AG04450 (cell line): ENCODE data around the gene MRGPRD. TPM values are rescaled to one million over a fixed set of nuclear protein-coding genes. Genes with fewer than 3 reads are reported as not detected.

Source experiments
- CTCF ChIA-PET: fragments of 300-600, 350-600 bp; formaldehyde crosslinking; extraction: SDS; loops from one replicate; lab custom pipeline; 2022; ENCODE audit warnings: antibody characterized with exemption, inconsistent platforms; lab: Charles Lee
- POLR2A ChIA-PET: fragments of 350-600 bp; formaldehyde crosslinking; extraction: SDS; loops from one replicate; lab custom pipeline; 2021; ENCODE audit warnings: antibody characterized with exemption, inconsistent platforms; lab: Yijun Ruan, JAX
- DNase-seq: peaks from one replicate; pipeline ENCODE4 v3.0.0-alpha.2; 2011; ENCODE audit warnings: low read depth, low spot score
- H3K27ac ChIP-seq: one replicate; pipeline ENCODE4 v1.5.1; 2012; ENCODE audit warnings: low read depth, low read length, control low read depth
- H3K27me3 ChIP-seq: one replicate; pipeline ENCODE4 v1.6.0; 2012; ENCODE audit warnings: low read length; ENCODE audit not compliant: control insufficient read depth, insufficient read depth
- H3K4me3 ChIP-seq: 2 replicates; pipeline ENCODE4 v1.5.1; 2011; ENCODE audit warnings: mild to moderate bottlenecking, low read depth, low read length, control low read depth
- H3K9me3 ChIP-seq: 2 replicates; pipeline ENCODE4 v1.5.1; 2012; ENCODE audit warnings: low read length; ENCODE audit not compliant: control insufficient read depth, insufficient read depth
- CTCF ChIP-seq: IDR thresholded peaks from 2 replicates; pipeline ENCODE4 v1.5.1; 2011; ENCODE audit warnings: low read depth, low read length, control low read depth, inconsistent platforms
- polyA plus RNA-seq: library from polyadenylated mRNA; depleted of rRNA; stranded (reverse); fragments of >200 nt; gene quantifications from 2 replicates; pipeline ENCODE4 v1.2.3, GENCODE V29; 2011

Gene MRGPRD
- polyA plus RNA-seq, 1 experiment = not detected

- H3K4me3 ChIP-seq = no peak overlapping the region
- H3K9me3 ChIP-seq = no peaks in the 10 kb centered on the region; the same call in 1 of the 2 replicates
- no peaks in the 10 kb centered on the region for H3K27me3 ChIP-seq
- no peak overlapping the region for H3K27ac ChIP-seq
- CTCF ChIA-PET = no interaction called here
- POLR2A ChIA-PET = no interaction called here
- DNase-seq = no peak
- no peak for TF ChIP-seq CTCF
These were observed 45.0 kb downstream of the MRGPRD start for GRCh38 chr11:68935516-68936357.

- ChIA-PET POLR2A (no interaction called here), CTCF (no interaction called here)
- Histone ChIP-seq H3K9me3 (no peaks in the 10 kb centered on the region), H3K4me3 (no peak overlapping the region), H3K27me3 (no peaks in the 10 kb centered on the region), H3K27ac (no peak overlapping the region)
- DNase-seq = no peak
- TF ChIP-seq CTCF = no peak
These were observed 45.7 kb downstream of the MRGPRD start for GRCh38 chr11:68935066-68935465.

- no peak for TF ChIP-seq CTCF
- no peak overlapping the region for H3K4me3 ChIP-seq
- DNase-seq = no peak
- no peaks in the 10 kb centered on the region for H3K9me3 ChIP-seq
- ChIA-PET CTCF (no interaction called here), POLR2A (interaction anchor here (0.6 kb wide), 1 partner anchor 77 kb away, joined by 3 read pairs; no protein-coding TSS in a partner anchor)
- H3K27me3 ChIP-seq = no peaks in the 10 kb centered on the region
- no peak overlapping the region for H3K27ac ChIP-seq
These were observed 46.1 kb downstream of the MRGPRD start for GRCh38 chr11:68934666-68935065.

GRCh38 chr11:68934321-68934645 is 46.5 kb downstream of the MRGPRD start:
- DNase-seq = no peak
- Histone ChIP-seq H3K27ac (no peak overlapping the region), H3K4me3 (no peak overlapping the region), H3K27me3 (no peaks in the 10 kb centered on the region), H3K9me3 (no peaks in the 10 kb centered on the region)
- POLR2A ChIA-PET = interaction anchor here (0.6 kb wide), 1 partner anchor 77 kb away, joined by 3 read pairs; no protein-coding TSS in a partner anchor
- no peak for TF ChIP-seq CTCF
- CTCF ChIA-PET = no interaction called here

DNA sequence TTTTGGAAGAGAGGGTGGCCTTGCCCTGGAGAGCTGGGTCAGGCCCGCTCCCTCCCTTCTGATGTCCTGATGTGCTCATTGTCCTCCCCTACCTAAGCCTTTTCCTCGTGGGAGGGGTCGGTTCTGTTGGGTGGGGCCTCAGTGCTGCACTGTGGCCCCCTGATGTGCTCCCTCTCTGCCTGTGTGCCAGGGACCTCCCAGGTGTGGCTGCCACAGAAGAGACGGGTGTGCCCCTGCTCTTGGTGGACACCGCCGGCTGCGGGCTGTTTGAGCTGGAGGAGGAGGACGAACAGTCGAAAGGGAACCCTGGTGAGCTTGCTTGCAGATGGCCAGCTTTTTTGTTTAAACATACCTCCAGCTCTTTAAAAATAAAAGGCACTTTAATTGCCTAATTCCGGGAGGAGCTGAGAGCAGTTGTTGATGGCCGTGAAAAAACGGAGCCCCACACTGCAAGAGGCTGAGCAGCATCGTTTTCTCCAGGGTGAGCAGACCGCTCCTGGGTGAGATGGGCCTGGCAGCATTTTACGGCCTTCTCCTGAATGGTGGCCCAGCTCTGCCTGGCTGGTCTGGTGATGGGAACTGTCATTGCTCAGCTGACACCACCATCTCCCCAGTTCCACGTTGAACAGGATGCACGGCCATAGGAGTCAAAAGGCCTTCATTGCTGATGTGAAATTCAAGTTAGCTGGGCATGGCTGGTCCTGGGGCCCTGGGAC is 47.0 kb downstream of the MRGPRD start:
- Histone ChIP-seq H3K4me3 (no peak overlapping the region), H3K9me3 (no peaks in the 10 kb centered on the region), H3K27ac (no peak overlapping the region), H3K27me3 (no peaks in the 10 kb centered on the region)
- TF ChIP-seq CTCF = no peak
- ChIA-PET POLR2A (interaction anchor here (0.6 kb wide), 1 partner anchor 78 kb away, joined by 3 read pairs; no protein-coding TSS in a partner anchor), CTCF (no interaction called here)
- DNase-seq = no peak
